HG02885 (cell line): ENCODE results near the gene ZNF205.
"Not testable (repeated sequence)": the region's sequence is repeated elsewhere in the genome, so short reads cannot be mapped to it uniquely, and the experiment has no call there.

Source experiments
- ATAC-seq: cut with Tn5 transposase; IDR thresholded peaks from one replicate; pipeline ENCODE4 v1.9.1; 2021; ENCODE audit warnings: mild to moderate bottlenecking; ENCODE audit not compliant: unreplicated experiment, poor library complexity

The ZNF205 gene

DNA sequence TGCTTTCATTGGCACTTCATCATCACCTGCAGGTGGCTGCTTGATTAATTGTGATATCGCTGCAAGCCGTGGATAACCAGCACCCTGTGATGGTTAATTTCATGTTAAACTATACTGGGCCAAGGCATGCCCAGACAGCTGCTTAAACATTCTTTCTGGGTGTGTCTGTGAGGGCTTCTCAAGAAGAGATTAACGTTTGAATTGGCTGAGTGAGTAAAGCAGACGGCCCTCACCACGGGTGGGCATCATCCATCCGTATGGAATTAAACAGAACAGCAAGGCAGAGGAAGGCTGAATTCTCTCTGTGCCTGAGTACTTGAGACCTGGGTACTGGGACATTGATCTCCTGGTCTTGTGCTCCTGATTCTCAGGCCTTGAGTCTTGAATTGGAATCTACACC lies 15.4 kb downstream of the ZNF205 start:
- no peak for ATAC-seq

DNA sequence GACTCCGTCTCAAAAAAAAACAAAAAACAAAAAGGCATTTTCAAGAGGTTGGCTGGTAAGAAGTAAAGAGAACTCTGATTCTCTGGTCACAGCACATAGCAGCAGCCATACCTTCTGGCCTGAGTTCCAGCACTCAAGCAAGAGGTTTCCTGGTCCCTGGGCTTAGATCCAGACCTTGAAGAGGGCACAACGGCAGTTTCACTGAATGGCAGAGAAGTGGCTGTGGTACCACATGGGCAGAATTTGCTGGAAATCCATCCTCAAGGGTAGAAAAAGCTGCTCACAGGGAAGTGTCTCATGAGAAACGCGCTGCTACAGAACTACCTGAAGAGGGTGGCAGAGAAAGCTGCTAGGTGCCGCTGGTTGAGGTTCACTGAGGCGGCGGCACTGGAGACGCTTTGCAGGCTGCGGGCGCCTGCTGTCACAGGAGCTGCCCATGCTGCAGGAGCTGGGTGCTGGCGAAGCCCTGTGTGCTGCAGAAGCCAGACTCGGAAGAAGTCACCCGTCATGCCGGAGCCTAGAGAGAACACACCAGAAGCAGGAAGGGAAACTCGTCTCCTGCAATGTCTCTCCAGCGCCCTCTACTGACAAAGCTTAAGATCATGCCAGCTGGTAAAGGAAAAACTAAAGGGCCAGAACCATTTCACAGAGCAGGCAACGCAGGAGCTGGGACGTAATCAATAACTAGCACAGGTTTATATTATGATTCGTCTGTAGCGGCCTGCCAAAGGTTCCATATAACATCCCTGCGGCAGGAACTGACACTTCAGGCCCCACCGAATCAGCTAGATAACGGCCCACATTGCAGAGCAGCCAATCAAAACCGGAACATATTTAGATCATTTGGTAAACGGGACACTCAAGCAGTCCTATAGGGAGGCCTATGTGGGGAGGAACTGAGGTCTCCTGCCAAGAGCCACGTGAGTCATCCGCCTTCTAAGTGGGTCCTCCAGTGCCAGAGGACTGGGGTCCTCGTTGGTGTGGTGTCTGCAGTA lies 17.0 kb downstream of the ZNF205 start:
- peak; percentile 55 for ATAC-seq

DNA sequence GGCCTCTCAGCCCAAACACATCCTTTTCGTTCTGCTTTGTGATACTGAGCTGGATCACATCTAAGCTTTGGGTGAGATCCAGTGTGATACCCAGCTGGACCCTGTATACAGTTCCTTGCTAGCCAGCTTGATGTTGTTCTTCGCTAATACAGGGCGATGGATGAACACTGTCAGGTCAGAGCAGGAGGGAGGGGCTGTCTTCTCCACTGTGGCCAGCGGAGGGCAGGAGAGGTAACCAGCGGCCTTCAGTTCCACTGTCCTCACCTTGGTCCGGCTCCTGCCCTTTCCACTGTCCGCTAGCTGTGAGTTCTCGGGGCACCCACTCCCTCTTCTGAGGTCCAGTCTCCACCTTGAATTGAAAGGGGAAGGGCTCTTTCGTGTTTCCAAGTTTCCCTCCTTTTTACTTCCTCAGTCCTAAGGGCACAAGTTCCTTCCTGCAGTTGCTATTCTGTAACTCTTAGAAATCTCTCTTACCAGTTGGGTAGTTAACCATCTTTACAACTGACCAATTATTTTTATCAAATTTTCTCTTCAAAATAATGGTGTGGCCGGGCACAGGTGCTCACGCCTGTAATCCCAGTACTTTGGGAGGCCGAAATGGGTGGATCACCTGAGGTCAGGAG lies 19.5 kb downstream of the ZNF205 start:
- ATAC-seq = no peak

DNA sequence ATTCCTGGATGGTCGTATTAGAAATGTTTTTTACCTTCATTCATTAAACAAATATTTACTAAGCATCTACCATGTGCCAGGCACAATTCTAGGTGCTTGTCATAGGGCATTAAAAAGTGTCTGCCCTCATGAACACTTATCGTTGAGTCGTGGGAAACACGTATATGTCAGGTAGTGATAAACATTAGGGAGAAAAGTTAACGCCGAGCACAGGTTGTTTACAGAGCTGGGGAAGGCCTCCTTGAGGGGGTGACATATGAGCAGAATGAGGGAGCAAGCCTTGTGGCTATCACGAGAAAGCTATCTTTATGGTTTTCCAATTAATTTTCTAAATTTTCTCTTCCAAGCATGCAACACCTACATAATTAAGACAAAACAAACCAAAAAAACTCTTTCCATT lies 21.5 kb downstream of the ZNF205 start:
- ATAC-seq = no peak

DNA sequence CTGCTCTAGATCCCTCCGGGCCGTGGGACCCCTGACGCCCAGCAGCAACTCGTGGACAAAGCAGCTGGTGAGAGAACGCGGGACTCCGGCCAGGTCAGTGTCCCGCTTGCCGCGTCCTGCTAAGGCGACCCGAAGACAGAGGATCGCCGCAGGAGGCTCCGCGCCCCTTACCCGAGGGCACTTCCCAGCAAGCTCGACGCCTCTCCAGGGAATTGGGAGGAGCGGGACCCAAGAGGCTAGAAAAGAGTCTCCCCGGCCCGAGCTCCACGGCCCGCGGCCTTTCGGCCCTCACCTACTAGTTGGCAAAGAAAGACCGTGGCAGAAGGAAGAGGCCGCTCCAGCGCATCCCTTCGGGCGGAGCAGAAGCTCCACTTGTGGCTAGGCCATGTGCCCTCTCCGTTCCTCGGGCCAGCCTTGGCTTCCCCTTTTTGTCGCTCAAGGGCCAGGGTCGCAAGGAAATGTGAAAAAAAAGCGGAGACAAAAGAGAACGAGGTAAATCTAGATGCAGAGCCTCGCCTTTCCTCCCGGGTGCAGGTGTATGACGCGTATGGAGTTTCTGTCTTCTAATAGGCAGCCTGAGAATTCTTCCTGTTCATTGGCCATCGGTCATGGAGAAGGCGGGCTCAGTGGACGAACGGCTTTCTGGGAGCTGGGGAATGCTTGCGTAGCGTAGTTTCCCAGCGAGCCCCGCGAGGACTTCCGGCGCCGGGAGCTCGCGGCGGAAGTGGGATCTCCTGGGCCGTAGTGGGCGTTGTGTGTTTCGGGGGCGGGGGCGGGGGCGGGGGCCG lies 22.1 kb downstream of the ZNF205 start, which contains the start of gene ZNF213:
ZNF213 (plus strand) TSS at position 692 of the 788 bp plus-strand sequence. CDS start 2,252 bp downstream, outside the sequence.
- ATAC-seq = peak; percentile 85

DNA sequence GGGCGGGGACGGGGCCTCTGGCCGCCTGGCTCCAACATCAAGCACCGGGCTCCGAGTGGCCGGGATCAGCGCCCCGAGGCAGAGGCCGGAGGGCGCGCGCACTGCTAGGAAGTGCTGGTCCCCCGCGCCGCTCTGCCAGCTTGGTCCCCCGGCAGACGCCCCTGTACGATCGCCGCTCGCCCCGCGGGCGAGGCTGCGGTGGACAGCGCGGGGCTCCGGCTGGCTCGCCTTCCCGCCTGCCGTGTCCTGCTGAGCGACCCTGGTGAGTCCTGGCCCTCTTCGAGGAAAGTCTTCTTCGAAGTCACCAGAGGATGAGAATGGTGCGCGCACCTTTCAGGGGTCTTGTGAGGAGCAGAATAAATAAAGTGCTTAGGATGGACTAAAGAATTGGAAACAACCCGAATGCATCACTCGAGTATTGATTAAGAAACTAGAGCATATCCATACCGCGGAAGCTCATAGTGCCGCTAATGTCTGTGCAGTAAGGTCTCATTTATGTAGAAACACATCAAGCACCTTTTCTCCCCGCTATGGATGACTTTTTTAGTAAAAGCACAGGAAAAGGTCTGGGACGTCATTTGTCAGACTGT lies 22.8 kb downstream of the ZNF205 start:
- no peak for ATAC-seq

DNA sequence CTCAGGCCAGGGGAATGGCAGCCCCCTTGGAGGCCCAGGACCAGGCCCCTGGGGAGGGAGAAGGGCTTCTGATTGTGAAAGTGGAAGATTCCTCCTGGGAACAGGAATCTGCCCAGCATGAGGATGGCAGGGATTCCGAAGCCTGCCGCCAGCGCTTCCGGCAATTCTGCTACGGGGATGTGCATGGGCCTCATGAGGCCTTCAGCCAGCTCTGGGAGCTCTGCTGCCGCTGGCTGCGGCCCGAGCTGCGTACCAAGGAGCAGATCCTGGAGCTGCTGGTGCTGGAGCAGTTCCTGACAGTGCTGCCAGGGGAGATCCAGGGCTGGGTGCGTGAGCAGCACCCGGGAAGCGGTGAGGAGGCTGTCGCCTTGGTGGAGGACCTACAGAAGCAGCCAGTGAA lies 24.9 kb downstream of the ZNF205 start:
- no peak for ATAC-seq

DNA sequence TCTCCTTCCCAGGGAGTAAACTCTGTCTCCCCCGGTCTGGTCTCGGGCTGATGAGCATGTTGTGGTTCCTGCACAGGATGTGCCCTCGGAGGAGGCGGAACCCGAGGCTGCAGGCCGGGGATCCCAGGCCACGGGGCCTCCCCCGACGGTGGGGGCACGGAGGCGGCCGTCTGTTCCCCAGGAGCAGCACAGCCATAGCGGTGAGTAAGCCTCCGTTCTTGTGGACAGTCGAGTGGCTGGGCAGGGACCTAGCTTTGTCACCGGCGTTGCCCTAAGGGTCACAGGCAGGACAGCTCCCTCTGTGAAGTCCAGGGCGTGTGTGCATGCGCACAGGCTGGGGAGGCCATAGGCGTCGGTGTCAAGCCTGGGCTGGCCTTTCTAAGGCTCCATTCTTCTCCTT lies 26.0 kb downstream of the ZNF205 start:
- ATAC-seq = no peak

DNA sequence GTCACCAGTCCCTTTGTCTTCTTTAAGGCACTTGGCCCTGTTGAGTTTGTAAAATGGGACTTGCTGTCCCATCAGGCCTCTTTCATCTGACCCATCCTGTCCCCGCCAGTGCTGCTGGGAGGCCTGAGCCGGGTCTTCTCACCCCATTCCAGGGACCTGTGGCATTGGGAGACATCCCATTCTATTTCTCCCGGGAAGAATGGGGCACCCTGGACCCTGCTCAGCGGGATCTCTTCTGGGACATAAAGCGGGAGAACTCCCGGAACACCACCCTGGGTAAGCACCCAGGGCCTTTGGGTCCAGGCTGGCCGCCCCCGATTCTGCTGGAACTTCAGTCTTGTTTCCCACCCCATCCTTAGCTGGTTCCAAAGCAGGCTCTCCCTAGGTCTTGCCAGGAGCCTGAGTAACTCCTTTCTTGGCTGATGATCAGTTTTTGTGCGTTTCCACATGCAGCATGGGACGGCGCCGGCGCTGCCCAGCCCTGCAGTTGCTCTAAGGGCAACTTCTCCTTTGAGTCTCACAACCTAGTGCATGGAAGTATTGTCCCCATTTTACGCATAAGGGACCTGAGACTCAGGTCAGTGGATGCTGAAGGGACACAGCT lies 26.5 kb downstream of the ZNF205 start:
- ATAC-seq = no peak

DNA sequence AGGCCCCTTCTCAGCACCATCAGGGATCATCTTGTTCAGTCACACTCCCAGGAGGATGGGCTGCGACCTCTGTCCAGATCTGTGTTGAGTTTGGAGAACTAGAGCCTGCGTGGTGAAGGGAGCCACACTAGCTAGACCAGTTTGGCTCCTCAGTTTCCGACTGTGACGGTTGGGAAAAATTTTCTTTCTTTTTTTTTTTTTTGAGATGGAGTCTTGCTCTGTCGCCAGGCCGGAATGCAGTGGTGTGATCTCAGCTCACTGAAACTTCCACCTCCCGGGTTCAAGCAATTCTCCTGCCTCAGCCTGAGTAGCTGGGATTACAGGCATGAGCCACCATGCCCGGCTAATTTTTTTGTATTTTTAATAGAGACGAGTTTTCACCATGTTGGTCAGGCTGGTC lies 27.2 kb downstream of the ZNF205 start:
- not testable (repeated sequence) for ATAC-seq

DNA sequence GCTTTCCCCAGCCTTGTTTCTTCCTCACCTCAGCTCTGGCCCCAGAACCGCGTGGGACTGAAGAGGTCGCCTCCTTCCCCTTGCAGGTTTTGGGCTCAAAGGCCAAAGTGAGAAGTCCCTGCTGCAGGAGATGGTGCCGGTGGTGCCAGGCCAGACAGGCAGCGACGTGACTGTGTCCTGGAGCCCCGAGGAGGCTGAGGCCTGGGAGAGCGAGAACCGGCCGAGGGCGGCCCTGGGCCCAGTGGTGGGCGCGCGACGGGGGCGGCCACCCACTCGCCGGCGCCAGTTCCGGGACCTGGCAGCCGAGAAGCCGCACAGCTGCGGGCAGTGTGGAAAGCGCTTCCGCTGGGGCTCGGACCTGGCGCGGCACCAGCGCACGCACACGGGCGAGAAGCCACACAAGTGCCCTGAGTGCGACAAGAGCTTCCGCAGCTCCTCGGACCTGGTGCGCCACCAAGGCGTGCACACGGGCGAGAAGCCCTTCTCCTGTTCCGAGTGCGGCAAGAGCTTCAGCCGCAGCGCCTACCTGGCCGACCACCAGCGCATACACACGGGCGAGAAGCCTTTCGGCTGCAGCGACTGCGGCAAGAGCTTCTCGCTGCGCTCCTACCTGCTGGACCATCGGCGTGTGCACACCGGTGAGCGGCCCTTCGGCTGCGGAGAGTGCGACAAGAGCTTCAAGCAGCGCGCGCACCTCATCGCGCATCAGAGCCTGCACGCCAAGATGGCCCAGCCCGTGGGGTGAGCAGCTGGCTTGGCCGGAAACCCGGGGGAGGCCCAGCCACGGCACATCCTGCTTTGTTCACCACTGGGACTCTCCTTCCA lies 28.4 kb downstream of the ZNF205 start:
- no peak for ATAC-seq

DNA sequence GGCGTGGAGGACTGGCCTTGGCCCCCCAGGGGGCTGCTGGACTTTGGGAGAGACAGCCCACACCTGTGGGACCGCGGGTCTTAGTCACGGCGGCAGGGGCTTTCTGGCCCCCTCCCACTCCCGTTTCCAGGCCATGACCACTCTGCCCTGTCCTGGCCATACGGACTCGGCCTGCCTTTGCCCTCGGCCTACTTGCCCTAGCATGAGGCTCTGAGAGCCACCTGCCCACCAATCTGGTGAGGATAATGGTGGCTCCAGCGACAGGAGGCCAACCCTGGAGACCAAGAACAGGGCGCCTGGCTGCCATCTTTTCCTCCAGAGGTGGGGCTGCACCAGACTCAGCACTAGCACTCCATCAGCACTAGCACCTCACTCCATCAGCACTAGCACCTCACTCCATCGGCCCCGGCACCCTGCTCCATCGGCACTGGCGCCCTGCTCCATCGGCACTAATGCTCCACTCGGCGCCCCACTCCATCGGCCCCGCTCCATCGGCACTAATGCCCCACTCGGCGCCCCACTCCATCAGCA lies 29.5 kb downstream of the ZNF205 start:
- ATAC-seq = no peak

DNA sequence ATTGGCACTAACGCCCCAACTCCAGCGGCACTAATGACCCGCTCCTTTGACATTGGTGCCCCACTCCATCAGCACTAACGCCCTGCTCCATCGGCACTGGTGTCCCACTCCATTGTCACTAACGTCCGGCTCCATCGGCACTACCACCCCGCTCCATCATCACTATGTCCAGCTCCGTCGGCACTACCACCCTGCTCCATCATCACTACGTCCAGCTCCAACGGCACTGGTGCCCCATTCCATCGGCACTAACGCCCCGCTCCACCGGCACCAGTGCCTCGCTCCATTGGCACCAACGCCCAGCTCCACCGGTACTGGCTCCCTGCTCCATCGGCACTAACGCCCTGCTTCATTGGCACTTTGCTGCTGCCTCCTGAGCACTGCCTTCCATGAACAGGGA lies 29.9 kb downstream of the ZNF205 start:
- no peak for ATAC-seq

DNA sequence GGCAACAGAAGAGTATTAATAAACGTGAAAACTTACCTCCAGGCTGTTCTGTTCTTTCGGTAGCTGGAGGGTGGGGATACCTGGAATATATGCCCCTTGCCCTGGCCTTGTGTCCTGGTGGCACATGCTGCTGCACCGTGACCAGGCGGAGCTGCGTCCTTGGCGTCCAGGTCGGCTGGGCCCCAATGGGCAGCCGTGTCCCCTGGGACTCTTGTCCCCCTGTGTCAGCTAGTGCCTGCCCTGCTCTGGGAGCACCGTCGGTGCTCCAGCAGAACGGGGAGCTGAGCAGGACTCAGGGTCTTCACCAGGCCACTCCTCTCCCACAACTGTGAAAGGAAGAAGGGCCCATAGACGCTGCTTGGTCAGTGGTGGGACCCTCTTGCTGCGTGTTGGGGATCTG lies 30.4 kb downstream of the ZNF205 start:
- ATAC-seq = no peak

DNA sequence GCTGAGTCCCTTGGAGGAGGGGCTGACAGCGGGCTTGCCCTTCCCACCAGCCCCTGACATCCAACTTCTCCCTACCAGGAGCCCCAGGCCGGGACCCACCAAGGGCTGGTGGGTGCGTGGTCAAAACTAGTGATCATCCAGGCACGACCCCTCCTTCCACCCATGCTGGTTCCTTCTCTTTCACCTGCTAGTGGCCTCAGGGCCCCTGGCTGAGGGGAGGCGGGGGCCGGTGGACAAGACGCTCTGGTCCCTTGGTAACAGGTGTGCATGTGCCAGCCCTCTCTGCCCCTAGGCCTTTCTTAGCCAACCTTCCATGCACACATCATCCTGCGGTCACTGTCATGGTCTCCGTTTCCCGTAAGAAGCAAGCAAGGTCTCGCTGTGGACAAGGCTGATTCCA lies 30.8 kb downstream of the ZNF205 start:
- no peak for ATAC-seq

DNA sequence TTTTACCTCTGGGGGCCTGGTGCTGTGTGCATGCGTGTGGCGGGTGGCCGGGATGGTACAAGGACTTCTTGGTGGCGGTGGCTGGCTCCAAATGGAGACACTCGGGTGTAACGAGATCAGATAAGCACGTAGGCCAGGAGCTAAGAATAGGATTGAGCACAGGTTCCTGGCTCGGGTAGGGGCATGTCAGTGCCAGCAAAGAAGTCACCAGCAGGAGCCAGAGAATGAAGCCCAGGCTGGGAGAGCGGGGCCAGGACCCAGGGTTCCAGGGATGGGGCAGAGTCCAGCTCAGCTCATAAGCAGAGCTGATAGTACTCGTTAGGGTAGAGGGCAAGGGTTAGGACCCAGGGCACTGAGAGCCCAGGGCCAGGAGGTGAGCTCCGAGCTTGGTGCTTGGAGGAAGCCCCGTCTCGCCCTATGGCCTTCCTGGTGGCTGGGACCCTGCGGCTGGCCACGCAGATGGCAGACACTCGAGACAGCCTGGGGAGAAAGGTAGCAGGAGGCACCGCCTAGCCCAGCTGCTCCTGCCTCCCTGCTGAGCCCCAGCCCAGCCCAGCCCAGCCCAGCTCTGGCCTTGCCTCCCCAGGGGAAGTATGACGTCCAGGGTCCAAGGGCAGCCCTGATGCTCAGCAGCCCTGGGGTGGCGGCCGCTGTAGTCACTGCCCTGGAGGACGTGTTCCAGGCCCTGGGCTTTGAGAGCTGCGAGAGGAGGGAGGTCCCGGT lies 31.4 kb downstream of the ZNF205 start:
- no peak for ATAC-seq

DNA sequence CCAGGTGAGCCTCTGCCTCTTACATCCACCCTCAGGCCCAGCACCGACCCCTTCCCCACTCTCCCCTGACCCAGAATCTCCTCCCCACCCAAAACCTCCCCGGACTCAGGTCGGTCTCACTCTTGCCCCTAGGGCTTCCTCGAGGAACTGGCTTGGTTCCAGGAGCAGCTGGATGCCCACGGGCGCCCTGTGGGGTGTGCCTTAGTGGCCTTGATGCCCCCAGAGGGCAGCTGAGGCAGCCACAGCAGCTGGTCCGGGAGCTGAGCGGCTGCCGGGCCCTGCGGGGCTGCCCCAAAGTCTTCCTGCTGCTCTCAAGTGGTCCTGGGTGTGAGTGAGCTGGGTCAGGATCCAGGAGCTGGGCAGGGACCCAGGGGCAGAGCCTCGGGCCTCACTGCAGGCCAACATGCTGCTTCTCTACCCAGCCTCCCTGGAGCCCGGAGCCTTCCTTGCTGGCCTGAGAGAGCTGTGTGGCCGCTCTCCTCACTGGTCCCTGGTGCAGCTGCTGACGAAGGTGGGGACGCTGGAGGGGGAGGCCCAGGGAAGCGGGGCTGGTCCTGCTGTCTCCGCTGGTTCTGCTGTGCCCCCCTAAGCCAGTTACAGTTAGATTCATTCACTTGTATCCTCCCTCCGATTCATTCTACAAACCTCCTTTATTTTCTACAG lies 32.1 kb downstream of the ZNF205 start:
- ATAC-seq = no peak

DNA sequence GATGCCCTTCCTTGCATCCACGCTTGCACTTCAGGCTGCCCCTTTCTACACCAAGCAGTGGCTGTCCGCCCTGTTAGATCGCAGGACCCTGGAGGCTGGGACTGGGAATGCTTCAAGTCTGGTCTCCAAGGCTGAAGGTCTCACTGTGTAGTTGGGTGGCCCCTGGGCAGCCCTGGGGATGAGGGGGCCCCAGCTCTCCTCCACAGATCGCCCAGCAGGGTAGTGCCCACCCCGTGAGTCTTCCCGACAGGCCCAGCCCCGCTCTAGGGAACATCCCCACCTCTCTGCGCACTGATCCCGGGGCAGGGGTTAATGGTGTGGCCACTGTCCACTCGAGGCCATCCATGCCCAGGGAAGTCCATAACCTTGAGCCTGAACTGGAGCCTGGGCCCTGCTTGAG lies 32.8 kb downstream of the ZNF205 start:
- no peak for ATAC-seq
